GM10248 (cell line): ENCODE measurements around the gene SPSB1.

Experiments used
- CTCF ChIA-PET: fragments of 300-600 bp; sonication (Branson Sonifier 250); formaldehyde crosslinking; extraction: SDS; loops from one replicate; lab custom pipeline; 2021; ENCODE audit warnings: antibody characterized with exemption; lab: Yijun Ruan, JAX
- POLR2A ChIA-PET: fragments of 350-650 bp; sonication (Branson Sonifier 250); formaldehyde crosslinking; extraction: SDS; loops from one replicate; lab custom pipeline; 2020; ENCODE audit warnings: antibody characterized with exemption; lab: Yijun Ruan, JAX
- DNase-seq: peaks from one replicate; pipeline ENCODE4 v3.0.0; 2012; ENCODE audit errors: extremely low spot score
- TF ChIP-seq, protein P1 (sequence below): IDR thresholded peaks from 2 replicates; pipeline ENCODE4 v1.5.1; 2012; ENCODE audit warnings: mild to moderate bottlenecking, low read depth; ENCODE audit errors: extremely low read depth, missing control alignments, control extremely low read depth

The SPSB1 gene

DNA sequence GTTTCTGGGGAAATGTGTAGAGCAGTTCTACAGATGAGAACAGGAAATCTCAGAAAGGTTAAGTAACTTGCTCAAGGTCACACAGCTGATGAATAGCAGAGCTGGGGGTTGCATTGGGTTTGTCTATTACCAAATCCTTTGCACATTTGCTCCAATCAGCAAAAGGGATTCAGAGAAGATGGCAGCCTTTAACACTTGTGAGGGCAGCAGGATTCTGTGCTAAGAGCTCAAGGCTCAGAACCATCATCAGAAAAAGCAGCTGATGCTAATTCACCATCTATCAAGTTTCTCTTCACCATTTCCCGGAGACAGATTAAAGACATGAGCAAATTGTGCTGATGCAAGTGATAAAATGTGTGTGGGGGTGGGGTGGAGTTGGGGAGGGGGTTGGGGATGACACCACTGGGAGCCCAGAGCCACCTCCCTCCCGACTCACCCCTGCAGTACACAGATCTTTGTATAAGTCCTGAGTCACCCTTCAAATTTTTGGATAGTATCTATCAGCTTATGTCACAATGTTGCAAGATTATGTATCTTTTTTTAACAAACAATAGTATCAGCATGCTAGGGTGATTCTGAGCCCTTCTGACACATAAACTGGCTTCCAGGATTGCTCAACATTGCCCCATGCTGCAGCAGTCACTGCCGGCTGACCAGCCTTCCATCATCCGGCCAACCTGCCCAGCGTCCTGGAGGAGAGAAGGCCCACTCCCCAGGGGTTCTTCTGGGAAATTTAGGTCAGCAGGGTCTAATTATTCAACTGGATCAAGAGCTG is 2.8 kb upstream of the SPSB1 start:
- DNase-seq, result no peak
- CTCF ChIA-PET, result interaction anchor here (0.7 to 6.2 kb wide), 30 partner anchors 8 to 285 kb away, joined by 3 to 84 read pairs (median 4); no protein-coding TSS in a partner anchor
- POLR2A ChIA-PET, result no interaction called here
- TF ChIP-seq, protein P1, sequence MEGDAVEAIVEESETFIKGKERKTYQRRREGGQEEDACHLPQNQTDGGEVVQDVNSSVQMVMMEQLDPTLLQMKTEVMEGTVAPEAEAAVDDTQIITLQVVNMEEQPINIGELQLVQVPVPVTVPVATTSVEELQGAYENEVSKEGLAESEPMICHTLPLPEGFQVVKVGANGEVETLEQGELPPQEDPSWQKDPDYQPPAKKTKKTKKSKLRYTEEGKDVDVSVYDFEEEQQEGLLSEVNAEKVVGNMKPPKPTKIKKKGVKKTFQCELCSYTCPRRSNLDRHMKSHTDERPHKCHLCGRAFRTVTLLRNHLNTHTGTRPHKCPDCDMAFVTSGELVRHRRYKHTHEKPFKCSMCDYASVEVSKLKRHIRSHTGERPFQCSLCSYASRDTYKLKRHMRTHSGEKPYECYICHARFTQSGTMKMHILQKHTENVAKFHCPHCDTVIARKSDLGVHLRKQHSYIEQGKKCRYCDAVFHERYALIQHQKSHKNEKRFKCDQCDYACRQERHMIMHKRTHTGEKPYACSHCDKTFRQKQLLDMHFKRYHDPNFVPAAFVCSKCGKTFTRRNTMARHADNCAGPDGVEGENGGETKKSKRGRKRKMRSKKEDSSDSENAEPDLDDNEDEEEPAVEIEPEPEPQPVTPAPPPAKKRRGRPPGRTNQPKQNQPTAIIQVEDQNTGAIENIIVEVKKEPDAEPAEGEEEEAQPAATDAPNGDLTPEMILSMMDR, result no peak

DNA sequence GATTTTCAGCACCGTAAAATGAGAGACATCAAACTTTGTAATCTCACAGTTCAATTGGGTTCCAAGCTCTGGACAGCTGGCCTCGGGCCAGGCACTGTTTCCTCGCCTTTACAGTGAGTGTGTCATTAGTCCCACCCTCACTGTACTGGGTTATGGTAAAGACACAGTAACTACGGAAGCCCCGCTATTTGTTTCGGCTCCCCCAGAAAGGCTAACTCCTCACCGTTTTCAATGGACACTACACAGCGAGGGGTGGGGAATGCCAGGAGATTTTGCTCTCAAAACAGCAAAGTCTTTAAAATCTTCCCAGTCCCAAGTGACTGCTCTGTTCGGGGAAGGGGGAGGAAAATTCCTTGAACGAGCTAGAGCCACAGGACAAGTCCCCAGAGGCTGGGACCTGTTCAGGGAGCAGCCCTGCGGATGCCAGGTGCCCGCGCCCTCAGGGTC is 757 bp upstream of the SPSB1 start:
- TF ChIP-seq, protein P1, result no peak
- POLR2A ChIA-PET, result interaction anchor here (1.1 kb wide), 1 partner anchor 16 kb away, joined by 3 read pairs; no protein-coding TSS in a partner anchor
- CTCF ChIA-PET, result interaction anchor here (1.3 to 6.2 kb wide), 3 partner anchors 25 to 199 kb away, joined by 8 to 84 read pairs (median 9); no protein-coding TSS in a partner anchor
- DNase-seq, result no peak

- DNase-seq, result no peak
- TF ChIP-seq, protein P1, result no peak
- ChIA-PET POLR2A (no interaction called here), CTCF (no interaction called here)
These were observed 493 bp downstream of the SPSB1 start for GRCh38 chr1:9293241-9293532.

DNA sequence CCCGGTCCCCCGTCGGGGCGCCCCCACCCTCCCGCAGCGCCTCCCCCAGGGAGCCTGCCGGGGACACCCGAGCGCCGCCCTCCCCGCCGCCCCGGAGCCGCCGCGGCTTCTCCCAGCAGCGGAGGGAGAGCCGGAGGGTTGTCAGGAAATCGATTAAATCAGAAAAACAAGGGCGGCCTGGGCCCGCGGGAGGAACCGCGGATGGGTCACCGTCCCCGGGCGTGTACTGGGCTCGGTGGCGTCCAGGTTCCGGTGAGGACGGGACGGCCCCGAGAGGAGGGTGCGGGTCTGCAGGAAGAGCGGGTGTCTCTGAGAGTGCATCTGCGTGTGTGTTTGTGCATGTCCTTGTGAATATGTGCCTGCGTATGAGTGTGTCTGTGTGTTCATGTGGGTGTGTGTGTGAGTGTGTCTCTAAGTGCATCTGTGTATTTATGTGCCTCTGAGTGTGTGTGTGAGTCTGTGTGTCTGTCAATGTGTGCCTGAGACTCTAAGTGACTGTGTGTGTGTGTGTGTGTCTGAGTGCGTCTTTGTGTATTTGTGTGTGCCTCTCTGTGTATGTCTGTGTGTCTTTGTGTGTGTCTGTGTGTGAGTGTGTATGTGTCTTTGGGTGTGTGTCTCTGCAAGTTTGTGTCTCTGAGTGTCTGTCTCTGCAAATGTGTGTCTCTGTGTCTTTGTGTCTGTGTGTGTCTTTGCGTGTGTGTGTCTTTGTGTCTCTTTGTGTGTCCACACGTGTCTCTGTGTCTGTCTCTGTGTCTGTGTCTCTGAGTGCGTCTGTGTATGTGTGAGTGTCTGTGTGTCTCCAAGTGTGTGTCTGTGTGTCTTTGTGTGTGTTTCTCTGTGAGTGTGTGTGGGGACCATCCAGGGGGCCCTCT is 1.1 kb downstream of the SPSB1 start:
- POLR2A ChIA-PET, result no interaction called here
- CTCF ChIA-PET, result no interaction called here
- peak; percentile 43 for DNase-seq
- TF ChIP-seq, protein P1, result no peak

DNA sequence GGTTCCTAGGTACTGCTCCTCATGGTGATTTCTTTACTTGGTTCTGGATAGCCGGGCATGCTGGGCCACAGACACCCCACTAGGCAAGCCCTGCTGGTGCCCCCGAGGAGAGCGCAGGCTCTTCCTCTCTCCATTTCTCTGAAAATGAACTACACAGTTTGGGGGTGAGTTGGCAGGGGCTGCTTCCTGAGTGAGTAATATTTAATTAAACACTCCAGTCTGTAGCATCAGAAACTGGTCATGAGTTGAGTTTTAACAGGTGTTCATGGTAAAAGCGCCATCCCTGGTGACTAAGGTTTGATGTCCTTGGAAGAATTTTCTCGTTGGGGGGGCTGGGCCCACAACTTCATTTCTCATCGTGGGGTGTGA is 1.7 kb downstream of the SPSB1 start:
- ChIA-PET CTCF (no interaction called here), POLR2A (no interaction called here)
- DNase-seq, result no peak
- TF ChIP-seq, protein P1, result no peak

DNA sequence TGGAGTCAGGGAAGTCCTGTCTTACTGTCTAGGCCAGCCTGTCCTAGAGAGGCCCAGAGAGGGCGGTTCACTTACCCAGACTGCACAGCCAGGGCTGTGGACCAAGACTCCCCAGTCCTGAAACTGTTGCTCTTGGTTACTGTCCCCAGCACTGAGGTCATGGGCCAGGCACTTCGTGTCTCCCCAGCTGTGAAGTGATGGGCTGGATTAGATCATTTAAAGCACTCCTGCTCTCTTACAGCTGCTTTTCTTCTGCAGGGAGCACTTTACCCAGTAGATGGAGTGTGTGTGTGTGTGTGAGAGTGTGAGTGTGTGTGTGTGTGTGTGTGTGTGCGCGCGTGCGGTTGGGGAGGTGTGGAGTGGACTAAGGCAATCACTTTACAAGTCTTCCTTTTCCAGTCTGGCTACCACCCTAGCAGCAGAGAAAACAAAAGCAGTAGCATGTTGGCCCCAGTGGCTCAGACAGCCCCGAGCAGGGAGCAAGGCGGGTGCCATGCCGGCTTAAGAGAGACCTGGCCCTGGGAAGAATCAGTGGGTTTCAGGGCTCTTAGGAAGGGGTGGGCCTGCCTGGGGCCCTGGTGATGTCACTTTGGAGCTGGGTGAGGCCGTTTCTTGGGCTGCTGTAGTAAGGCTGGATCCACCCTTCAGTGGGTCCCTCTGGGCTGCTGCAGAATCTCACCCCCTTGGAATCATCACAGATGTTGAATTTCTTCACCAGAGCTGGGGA is 2.4 kb downstream of the SPSB1 start:
- peak; percentile 64 for DNase-seq
- ChIA-PET CTCF (no interaction called here), POLR2A (no interaction called here)
- TF ChIP-seq, protein P1, result no peak
